Activated CD4-positive, alpha-beta T cell treated with anti-CD3 and anti-CD28 coated beads, Interleukin-2, amount 50 U/mL, for 4 hours (primary cell): ENCODE measurements around the gene PCDHGB3.
A peak's percentile ranks its signal among the peaks of the same experiment; 100 is the strongest.
"Not testable (repeated sequence)": the region's sequence is repeated elsewhere in the genome, so short reads cannot be mapped to it uniquely, and the experiment has no call there.

Experiments
- DNase-seq, 2 experiments: peaks; one replicate each; pipeline ENCODE4 v3.0.0-alpha.2; 2020

PCDHGB3 gene

GRCh38 chr5:141393267-141393666 lies 23.2 kb downstream of the PCDHGB3 start:
- no peak for DNase-seq

- DNase-seq = not testable (repeated sequence)
Measured at GRCh38 chr5:141394401-141395187, 24.6 kb downstream of the PCDHGB3 start.

- DNase-seq = peak in 1 of 2 experiments; percentile 19
Measured at GRCh38 chr5:141397756-141398551, 27.9 kb downstream of the PCDHGB3 start, which contains the start of gene PCDHGB5. TSS of gene PCDHGB5 (plus strand) at chr5:141397947. CDS start at chr5:141398128, 181 bp downstream.

- DNase-seq = no peak
Measured at GRCh38 chr5:141398608-141399007, 28.6 kb downstream of the PCDHGB3 start.

- DNase-seq = no peak
Measured at GRCh38 chr5:141399555-141400258, 29.7 kb downstream of the PCDHGB3 start.

- DNase-seq = no peak
Measured at GRCh38 chr5:141402553-141403243, 32.7 kb downstream of the PCDHGB3 start, which contains the start of gene PCDHGA9. TSS of gene PCDHGA9 (plus strand) at chr5:141402778. CDS start at chr5:141402953, 175 bp downstream.

GRCh38 chr5:141403387-141403786 lies 33.3 kb downstream of the PCDHGB3 start:
- no peak for DNase-seq

- DNase-seq = not testable (repeated sequence)
Measured at GRCh38 chr5:141407790-141408505, 37.9 kb downstream of the PCDHGB3 start, which contains the start of gene PCDHGB6. TSS of gene PCDHGB6 (plus strand) at chr5:141408021. CDS start at chr5:141408203, 182 bp downstream.

- DNase-seq = no peak
Measured at GRCh38 chr5:141409598-141410306, 39.7 kb downstream of the PCDHGB3 start.

- DNase-seq = no peak
Measured at GRCh38 chr5:141411575-141411974, 41.5 kb downstream of the PCDHGB3 start.

GRCh38 chr5:141412854-141413539 lies 43.0 kb downstream of the PCDHGB3 start, which contains the start of gene PCDHGA10:
TSS of gene PCDHGA10 (plus strand) at chr5:141412987. CDS start at chr5:141413176, 189 bp downstream.
- peak; percentile 50 to 52 for DNase-seq

GRCh38 chr5:141413540-141414069 lies 43.6 kb downstream of the PCDHGB3 start:
- no peak for DNase-seq

- not testable (repeated sequence) for DNase-seq
Measured at GRCh38 chr5:141414548-141415274, 44.7 kb downstream of the PCDHGB3 start.

- not testable (repeated sequence) for DNase-seq
Measured at GRCh38 chr5:141415275-141415618, 45.2 kb downstream of the PCDHGB3 start.

GRCh38 chr5:141417494-141418172 lies 47.6 kb downstream of the PCDHGB3 start, which contains the start of gene PCDHGB7:
TSS of gene PCDHGB7 (plus strand) at chr5:141417677. CDS start at chr5:141417860, 183 bp downstream.
- peak in 1 of 2 experiments; percentile 32 for DNase-seq

GRCh38 chr5:141419074-141419880 lies 49.2 kb downstream of the PCDHGB3 start:
- DNase-seq = no peak

- DNase-seq = peak in 1 of 2 experiments; percentile 18
Measured at GRCh38 chr5:141420855-141421488, 50.9 kb downstream of the PCDHGB3 start, which contains the start of gene PCDHGA11. TSS of gene PCDHGA11 (plus strand) at chr5:141421051. CDS start at chr5:141421228, 177 bp downstream.
